Measurements from ENCODE around the gene LCAT.

DNA sequence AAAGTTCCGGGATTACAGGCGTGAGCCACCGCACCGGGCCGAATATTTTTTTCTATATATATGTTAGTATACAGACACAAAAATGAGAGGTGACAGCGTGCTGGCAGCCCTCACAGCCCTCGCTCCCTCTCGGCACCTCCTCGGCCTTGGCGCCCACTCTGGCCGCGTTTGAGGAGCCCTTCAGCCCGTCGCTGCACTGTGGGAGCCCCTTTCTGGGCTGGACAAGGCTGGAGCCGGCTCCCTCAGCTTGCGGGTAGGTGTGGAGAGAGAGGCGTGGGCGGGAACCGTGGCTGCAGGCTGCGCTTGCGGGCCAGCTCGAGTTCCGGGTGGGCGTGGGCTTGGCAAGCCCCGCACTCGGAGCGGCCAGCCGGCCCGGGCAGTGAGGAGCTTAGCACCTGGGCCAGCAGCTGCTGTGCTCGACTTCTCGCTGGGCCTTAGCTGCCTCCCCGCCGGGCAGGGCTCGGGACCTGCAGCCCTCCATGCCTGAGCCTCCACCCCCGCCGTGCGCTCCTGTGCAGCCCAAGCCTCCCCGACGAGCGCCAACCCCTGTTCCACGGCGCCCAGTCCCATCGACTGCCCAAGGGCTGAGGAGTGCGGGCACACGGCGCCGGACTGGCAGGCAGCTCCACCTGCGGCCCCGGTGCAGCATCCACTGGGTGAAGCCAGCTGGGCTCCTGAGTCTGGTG lies 38.2 kb upstream of the LCAT start:
- TF ChIP-seq, protein P1, sequence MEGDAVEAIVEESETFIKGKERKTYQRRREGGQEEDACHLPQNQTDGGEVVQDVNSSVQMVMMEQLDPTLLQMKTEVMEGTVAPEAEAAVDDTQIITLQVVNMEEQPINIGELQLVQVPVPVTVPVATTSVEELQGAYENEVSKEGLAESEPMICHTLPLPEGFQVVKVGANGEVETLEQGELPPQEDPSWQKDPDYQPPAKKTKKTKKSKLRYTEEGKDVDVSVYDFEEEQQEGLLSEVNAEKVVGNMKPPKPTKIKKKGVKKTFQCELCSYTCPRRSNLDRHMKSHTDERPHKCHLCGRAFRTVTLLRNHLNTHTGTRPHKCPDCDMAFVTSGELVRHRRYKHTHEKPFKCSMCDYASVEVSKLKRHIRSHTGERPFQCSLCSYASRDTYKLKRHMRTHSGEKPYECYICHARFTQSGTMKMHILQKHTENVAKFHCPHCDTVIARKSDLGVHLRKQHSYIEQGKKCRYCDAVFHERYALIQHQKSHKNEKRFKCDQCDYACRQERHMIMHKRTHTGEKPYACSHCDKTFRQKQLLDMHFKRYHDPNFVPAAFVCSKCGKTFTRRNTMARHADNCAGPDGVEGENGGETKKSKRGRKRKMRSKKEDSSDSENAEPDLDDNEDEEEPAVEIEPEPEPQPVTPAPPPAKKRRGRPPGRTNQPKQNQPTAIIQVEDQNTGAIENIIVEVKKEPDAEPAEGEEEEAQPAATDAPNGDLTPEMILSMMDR (IDR thresholded peaks at IDR 0.05), result no peak
- TF ChIP-seq ZFX (IDR thresholded peaks at IDR 0.05; ENCODE audit: borderline replicate concordance), result no peak
